GM12865 (cell line): ENCODE results near the gene TGM3.

ENCODE experiments used
- DNase-seq: peaks from one replicate; pipeline ENCODE4 v3.0.0; 2010; ENCODE audit warnings: low read depth
- H3K4me3 ChIP-seq: 2 replicates; pipeline ENCODE4 v1.5.1; 2011; ENCODE audit warnings: mild to moderate bottlenecking, low read depth, low read length, control low read depth
- TF ChIP-seq, protein P1 (sequence below): IDR thresholded peaks from 2 replicates; pipeline ENCODE4 v1.5.1; 2011; ENCODE audit warnings: low read length, control low read depth, low read depth, inconsistent platforms; ENCODE audit not compliant: insufficient read depth; ENCODE audit errors: missing control alignments

Gene TGM3

DNA sequence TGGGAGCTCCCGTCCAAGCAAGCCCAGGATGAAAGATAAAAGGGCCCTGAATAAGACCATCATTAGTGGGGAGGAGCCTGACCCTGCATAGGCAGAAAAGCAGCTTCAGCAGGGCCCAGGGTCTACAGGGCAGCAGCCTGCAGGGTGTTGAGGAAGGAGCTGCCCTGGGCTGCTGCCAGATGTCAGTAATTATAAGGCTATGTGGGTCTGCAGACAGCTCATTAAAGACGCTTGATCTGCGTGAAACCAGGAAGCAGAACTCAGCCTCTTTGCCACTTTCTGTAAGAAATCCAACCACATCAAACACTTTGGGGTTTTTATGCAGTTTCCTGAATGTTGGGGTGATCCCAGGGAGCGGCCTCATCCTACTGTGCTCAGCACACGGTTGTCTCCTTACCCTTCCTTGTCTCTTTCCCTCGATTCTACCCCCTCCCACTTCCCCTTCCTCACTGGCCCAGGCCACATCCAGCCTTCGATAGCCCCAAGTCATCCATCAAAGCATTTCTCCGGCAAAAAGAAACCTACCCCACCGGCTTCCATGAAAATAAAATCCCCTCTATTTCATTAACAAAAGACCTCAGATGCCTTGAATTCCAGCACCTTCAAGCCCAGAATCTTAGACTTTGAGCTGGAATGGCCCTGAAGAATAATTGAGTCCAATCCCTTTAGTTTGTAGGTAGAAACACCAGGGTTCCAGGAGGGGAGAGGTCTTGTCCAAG is 83.9 kb downstream of the TGM3 start:
- peak; percentile 29 for DNase-seq
- no peak overlapping the region for H3K4me3 ChIP-seq
- TF ChIP-seq, protein P1, sequence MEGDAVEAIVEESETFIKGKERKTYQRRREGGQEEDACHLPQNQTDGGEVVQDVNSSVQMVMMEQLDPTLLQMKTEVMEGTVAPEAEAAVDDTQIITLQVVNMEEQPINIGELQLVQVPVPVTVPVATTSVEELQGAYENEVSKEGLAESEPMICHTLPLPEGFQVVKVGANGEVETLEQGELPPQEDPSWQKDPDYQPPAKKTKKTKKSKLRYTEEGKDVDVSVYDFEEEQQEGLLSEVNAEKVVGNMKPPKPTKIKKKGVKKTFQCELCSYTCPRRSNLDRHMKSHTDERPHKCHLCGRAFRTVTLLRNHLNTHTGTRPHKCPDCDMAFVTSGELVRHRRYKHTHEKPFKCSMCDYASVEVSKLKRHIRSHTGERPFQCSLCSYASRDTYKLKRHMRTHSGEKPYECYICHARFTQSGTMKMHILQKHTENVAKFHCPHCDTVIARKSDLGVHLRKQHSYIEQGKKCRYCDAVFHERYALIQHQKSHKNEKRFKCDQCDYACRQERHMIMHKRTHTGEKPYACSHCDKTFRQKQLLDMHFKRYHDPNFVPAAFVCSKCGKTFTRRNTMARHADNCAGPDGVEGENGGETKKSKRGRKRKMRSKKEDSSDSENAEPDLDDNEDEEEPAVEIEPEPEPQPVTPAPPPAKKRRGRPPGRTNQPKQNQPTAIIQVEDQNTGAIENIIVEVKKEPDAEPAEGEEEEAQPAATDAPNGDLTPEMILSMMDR: no peak

DNA sequence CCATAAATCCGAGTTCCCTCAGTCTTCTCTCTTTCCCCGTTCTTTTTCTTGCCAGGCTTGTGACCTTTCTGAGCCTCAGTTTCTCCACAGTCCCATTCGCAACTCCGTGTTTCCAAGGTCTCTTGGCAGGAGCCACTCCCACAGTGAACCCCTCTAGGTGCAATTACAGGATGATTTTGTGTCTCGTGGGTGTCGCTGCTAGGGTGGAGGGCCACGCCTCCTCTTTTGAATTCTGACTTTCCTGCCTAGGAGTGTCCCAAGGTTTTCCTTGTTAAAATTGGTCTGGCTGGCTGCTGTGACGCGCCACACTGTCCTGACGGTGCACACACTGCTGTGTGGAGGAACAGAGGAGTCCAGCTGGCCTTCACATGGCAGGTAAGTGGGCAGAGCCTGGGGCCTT is 84.8 kb downstream of the TGM3 start, which contains the start of gene TGM6:
TSS of gene TGM6 (plus strand) at position 301 of the 400 bp plus-strand sequence. CDS start at position 369, 68 bp downstream.
- TF ChIP-seq, protein P1: no peak
- no peak for DNase-seq
- no peak within 1 kb of the TSS for H3K4me3 ChIP-seq

DNA sequence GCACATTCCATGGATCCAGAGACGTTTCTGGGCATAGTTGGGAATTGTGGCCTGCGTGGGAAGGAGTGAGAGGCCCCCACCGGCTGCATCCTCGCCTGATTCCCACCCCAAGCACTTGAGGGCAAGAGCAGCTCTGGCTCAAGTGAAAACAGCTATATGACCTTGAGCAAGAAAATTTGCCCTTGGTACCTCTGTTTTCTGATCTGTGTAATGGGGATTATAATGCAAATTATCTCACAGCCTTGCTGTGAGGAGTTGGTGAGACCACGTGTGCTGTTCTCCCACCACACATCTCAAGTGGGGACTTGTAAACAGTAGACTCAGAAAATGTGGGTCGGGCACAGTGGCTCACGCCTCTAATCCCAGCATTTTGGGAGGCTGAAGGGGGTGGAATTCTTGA is 85.5 kb downstream of the TGM3 start:
- DNase-seq: no peak
- TF ChIP-seq, protein P1: no peak
- H3K4me3 ChIP-seq: no peak overlapping the region

DNA sequence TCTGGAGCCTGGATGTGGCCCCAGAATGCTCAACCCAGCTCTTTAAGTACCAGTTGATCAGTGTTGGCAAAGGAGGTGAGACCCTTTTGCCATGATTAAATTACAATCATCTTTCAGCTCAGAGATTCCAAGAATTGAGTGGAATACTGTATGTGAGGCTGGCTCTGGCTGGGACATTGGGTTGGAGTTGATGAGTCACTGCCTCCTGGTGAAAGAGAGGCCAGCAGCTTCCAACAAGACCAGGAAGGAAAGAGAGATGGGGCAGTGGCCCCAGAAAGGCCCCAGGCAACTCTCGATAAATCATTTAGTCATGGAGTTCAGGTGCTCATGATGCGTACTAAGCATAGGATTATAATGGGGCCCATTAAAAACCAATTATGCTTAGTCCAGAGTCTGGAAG is 87.0 kb downstream of the TGM3 start:
- TF ChIP-seq, protein P1: no peak
- DNase-seq: no peak
- H3K4me3 ChIP-seq: no peak overlapping the region

DNA sequence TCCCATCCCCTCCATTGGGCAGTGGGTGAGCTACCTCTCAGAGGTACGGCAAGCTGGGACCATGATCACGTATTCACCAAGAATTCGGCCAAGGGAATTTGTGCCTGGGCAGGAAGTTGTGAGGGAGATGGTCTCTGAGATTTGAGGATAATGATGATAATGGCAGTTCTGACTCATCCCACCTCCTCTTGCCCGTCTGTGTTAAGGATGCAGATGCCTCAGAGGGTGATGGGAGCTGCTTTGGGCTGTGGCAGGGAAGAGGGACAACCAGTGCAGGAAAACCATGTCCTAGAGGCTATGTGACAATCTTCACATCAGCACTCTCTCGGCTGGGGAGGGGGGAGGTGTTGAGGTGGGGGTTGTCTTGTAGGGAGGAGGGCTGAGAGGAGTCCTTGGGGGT is 89.2 kb downstream of the TGM3 start:
- TF ChIP-seq, protein P1: no peak
- no peak overlapping the region for H3K4me3 ChIP-seq
- DNase-seq: no peak

DNA sequence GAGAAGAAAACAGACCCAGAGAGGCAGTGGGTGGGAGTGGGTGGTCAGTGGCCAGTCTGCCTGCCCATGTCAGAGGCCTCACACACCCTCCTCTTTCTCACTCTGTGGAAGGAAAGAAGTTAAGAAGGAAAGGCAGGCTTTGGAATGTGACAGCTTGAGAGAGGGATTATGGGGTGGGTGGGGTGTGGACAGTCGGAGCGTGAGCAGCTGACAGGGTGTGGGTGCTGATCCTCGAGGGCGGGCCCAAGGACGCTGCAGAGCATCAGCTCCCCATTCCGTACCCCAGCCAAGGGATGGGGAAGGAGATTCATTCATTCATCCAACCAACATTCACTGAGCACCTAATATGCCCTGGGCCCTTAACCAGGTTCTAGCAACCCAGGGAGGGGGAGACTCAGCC is 89.7 kb downstream of the TGM3 start:
- H3K4me3 ChIP-seq: no peak overlapping the region
- TF ChIP-seq, protein P1: no peak
- DNase-seq: no peak
